ENCODE data around the gene PTBP1. TPM values are rescaled to one million over a fixed set of nuclear protein-coding genes. Genes with fewer than 3 reads are reported as not detected.

The PTBP1 gene
- total and polyA plus RNA-seq, 9 of the 15 experiments (the other 6 are each of a cell fraction or from before 2014, with no cell fraction given): 14.0 to 759 (median 234) TPM

DNA sequence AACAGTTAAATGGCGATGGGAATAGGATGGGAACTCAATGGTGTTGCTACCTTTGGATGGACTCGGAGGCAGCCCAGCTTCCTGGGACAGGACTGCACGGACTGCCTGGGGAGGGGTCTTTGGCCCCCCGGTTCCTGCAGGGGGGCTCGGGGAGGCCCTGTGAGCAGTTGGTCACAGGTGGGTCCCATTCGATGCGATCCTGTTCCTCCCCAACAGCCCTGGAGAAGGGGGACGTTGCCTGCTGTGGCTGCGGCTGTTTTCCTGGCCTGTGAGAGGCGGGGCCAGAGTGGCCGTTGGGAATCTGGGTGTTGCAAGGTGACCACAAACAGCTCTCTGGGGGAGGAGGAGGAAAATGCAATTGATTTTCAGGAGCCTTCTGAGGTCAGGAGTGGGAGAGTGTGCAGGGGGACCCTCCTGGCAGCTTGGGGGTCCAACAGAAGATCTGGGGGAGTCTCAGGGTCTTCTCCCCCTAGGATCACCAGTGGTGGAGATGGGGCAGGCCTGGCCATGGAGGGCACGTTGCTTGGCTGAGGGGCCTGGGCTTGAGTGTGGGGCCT, 26.4 kb downstream of the PTBP1 start (continued):
- TF ChIP-seq, protein P1, sequence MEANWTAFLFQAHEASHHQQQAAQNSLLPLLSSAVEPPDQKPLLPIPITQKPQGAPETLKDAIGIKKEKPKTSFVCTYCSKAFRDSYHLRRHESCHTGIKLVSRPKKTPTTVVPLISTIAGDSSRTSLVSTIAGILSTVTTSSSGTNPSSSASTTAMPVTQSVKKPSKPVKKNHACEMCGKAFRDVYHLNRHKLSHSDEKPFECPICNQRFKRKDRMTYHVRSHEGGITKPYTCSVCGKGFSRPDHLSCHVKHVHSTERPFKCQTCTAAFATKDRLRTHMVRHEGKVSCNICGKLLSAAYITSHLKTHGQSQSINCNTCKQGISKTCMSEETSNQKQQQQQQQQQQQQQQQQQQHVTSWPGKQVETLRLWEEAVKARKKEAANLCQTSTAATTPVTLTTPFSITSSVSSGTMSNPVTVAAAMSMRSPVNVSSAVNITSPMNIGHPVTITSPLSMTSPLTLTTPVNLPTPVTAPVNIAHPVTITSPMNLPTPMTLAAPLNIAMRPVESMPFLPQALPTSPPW (CRISPR knock-in tag; IDR thresholded peaks at IDR 0.05): peak; percentile 87
- TF ChIP-seq HNRNPH1 (optimal IDR thresholded peaks at IDR 0.05; ENCODE audit: low read depth, low read length) (no peak), ZFP91 (CRISPR knock-in tag; IDR thresholded peaks at IDR 0.05) (no peak), ZNF174 (CRISPR knock-in tag; IDR thresholded peaks at IDR 0.05) (no peak), NR3C1 (CRISPR knock-in tag; IDR thresholded peaks at IDR 0.05) (no peak), SMAD3 (CRISPR knock-in tag; conservative IDR thresholded peaks at IDR 0.05) (0 out of 2 replicates have a peak, but pooled peaks have one; percentile 2), GTF3C2 (IDR thresholded peaks at IDR 0.05; ENCODE audit: borderline replicate concordance, extremely low read depth, insufficient read length) (no peak), HNRNPL (IDR thresholded peaks at IDR 0.05; ENCODE audit: low read depth, low read length) (no peak), BDP1 (IDR thresholded peaks at IDR 0.05; ENCODE audit: insufficient read depth, insufficient read length) (no peak), NFIC (IDR thresholded peaks at IDR 0.05) (no peak), SMARCA4 (IDR thresholded peaks at IDR 0.05) (peak; percentile 48; the same call in 1 of the 2 replicates), ASH1L (IDR thresholded peaks at IDR 0.05; ENCODE audit: borderline replicate concordance, low read depth, partially characterized antibody) (no peak), ZNF699 (CRISPR knock-in tag; IDR thresholded peaks at IDR 0.05; ENCODE audit: insufficient replicate concordance) (no peak), NCOA1 (IDR thresholded peaks at IDR 0.05; ENCODE audit: low read depth) (peak; percentile 84), ZNF212 (CRISPR knock-in tag; IDR thresholded peaks at IDR 0.05) (no peak), RBM17 (IDR thresholded peaks at IDR 0.05; ENCODE audit: borderline replicate concordance, low read depth, low read length) (no peak)
- TF ChIP-seq, protein P2, sequence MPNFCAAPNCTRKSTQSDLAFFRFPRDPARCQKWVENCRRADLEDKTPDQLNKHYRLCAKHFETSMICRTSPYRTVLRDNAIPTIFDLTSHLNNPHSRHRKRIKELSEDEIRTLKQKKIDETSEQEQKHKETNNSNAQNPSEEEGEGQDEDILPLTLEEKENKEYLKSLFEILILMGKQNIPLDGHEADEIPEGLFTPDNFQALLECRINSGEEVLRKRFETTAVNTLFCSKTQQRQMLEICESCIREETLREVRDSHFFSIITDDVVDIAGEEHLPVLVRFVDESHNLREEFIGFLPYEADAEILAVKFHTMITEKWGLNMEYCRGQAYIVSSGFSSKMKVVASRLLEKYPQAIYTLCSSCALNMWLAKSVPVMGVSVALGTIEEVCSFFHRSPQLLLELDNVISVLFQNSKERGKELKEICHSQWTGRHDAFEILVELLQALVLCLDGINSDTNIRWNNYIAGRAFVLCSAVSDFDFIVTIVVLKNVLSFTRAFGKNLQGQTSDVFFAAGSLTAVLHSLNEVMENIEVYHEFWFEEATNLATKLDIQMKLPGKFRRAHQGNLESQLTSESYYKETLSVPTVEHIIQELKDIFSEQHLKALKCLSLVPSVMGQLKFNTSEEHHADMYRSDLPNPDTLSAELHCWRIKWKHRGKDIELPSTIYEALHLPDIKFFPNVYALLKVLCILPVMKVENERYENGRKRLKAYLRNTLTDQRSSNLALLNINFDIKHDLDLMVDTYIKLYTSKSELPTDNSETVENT (CRISPR knock-in tag; IDR thresholded peaks at IDR 0.05): no peak

Data from K562 (cell line).